ENCODE measurements around the gene DNAJC28.
"Not testable (repeated sequence)": the region's sequence is repeated elsewhere in the genome, so short reads cannot be mapped to it uniquely, and the experiment has no call there.

Gene DNAJC28

GRCh38 chr21:33510826-33511225 lies 19.3 kb upstream of the DNAJC28 start:
- Histone ChIP-seq H4K8ac (ENCODE audit: low read depth, low read length) (no peak overlapping the region), H3K9me3 (replicated peaks in 1 of 2; ENCODE audit: control insufficient read depth in 2 of 2, insufficient read depth in 1 of 2, low read depth in 1 of 2, low read length in 2 of 2) (peaks cover 0 to 8% of the 10 kb centered on the region in 2 donors), H4K91ac (ENCODE audit: low read depth, low read length, poor library complexity) (no peak overlapping the region), H2BK5ac (ENCODE audit: low read length) (no peak overlapping the region), H2BK15ac (ENCODE audit: low read length) (no peak overlapping the region), H3K23ac (ENCODE audit: low read depth, low read length, poor library complexity) (no peak overlapping the region), H2AK5ac (ENCODE audit: low read depth, low read length) (no peak overlapping the region), H3K9ac (ENCODE audit: low read depth, low read length, poor library complexity) (no peak overlapping the region), H3K4ac (ENCODE audit: low read length) (no peak overlapping the region), H3K27ac (replicated peaks; ENCODE audit: low read length) (no peak overlapping the region), H2BK120ac (ENCODE audit: low read depth, low read length) (no peak overlapping the region), H3K18ac (ENCODE audit: low read length) (no peak overlapping the region), H3K79me1 (ENCODE audit: low read depth, low read length) (no peaks in the 10 kb centered on the region), H3K4me1 (ENCODE audit: control insufficient read depth in 2 of 2, insufficient read depth in 1 of 2, low read depth in 1 of 2, low read length in 2 of 2) (no peaks in the 10 kb centered on the region), H2BK12ac (ENCODE audit: low read length) (no peak overlapping the region), H3K4me3 (ENCODE audit: low read length in 2 of 2) (peak overlapping the region in 1 of 2 donors; percentile 9), H3K14ac (ENCODE audit: low read length) (no peak overlapping the region), H3K27me3 (ENCODE audit: control insufficient read depth in 3 of 3, insufficient read depth in 3 of 3, low read depth in 1 of 3, low read length in 3 of 3) (no peaks in the 10 kb centered on the region), H2AFZ (ENCODE audit: low read length) (no peak overlapping the region), H3K36me3 (replicated peaks in 1 of 2; ENCODE audit: control insufficient read depth in 2 of 2, insufficient read depth in 2 of 2, low read length in 2 of 2) (peaks cover 19 to 98% of the 10 kb centered on the region in 2 donors), H3K4me2 (ENCODE audit: insufficient read depth, low read length, poor library complexity, severe bottlenecking) (no peak overlapping the region)
- WGBS, 2 donors (ENCODE audit: extremely low coverage in 2 of 2, insufficient read length in 2 of 2, insufficient replicate concordance in 1 of 2), result no CpG with 5 or more reads among the region's 8 CpGs
- DNase-seq (ENCODE audit: low spot score), result no peak

GRCh38 chr21:33507003-33507402 lies 15.5 kb upstream of the DNAJC28 start:
- not testable (repeated sequence) for H2BK5ac ChIP-seq (ENCODE audit: low read length); H3K4me1 ChIP-seq (ENCODE audit: control insufficient read depth in 2 of 2, insufficient read depth in 1 of 2, low read depth in 1 of 2, low read length in 2 of 2); H3K9me3 ChIP-seq (replicated peaks in 1 of 2; ENCODE audit: control insufficient read depth in 2 of 2, insufficient read depth in 1 of 2, low read depth in 1 of 2, low read length in 2 of 2); H4K91ac ChIP-seq (ENCODE audit: low read depth, low read length, poor library complexity); H3K18ac ChIP-seq (ENCODE audit: low read length); H2BK12ac ChIP-seq (ENCODE audit: low read length); DNase-seq (ENCODE audit: low spot score); H3K27ac ChIP-seq (replicated peaks; ENCODE audit: low read length); H3K9ac ChIP-seq (ENCODE audit: low read depth, low read length, poor library complexity); H3K4ac ChIP-seq (ENCODE audit: low read length); H3K27me3 ChIP-seq (ENCODE audit: control insufficient read depth in 3 of 3, insufficient read depth in 3 of 3, low read depth in 1 of 3, low read length in 3 of 3); H2BK120ac ChIP-seq (ENCODE audit: low read depth, low read length); H2AFZ ChIP-seq (ENCODE audit: low read length); H3K14ac ChIP-seq (ENCODE audit: low read length); H3K4me3 ChIP-seq (ENCODE audit: low read length in 2 of 2); H4K8ac ChIP-seq (ENCODE audit: low read depth, low read length); H3K4me2 ChIP-seq (ENCODE audit: insufficient read depth, low read length, poor library complexity, severe bottlenecking); H2AK5ac ChIP-seq (ENCODE audit: low read depth, low read length); H2BK15ac ChIP-seq (ENCODE audit: low read length); H3K23ac ChIP-seq (ENCODE audit: low read depth, low read length, poor library complexity); H3K79me1 ChIP-seq (ENCODE audit: low read depth, low read length)
- no CpG with 5 or more reads among the region's 1 CpG for WGBS, 2 donors (ENCODE audit: extremely low coverage in 2 of 2, insufficient read length in 2 of 2, insufficient replicate concordance in 1 of 2)
- H3K36me3 ChIP-seq (replicated peaks in 1 of 2; ENCODE audit: control insufficient read depth in 2 of 2, insufficient read depth in 2 of 2, low read length in 2 of 2), result peaks cover 15 to 95% of the 10 kb centered on the region in 2 donors

GRCh38 chr21:33505833-33506232 lies 14.3 kb upstream of the DNAJC28 start:
- no CpG with 5 or more reads among the region's 8 CpGs for WGBS, 2 donors (ENCODE audit: extremely low coverage in 2 of 2, insufficient read length in 2 of 2, insufficient replicate concordance in 1 of 2)
- H3K18ac ChIP-seq (ENCODE audit: low read length), result no peak overlapping the region
- no peak overlapping the region for H4K8ac ChIP-seq (ENCODE audit: low read depth, low read length)
- no peak overlapping the region for H3K4me2 ChIP-seq (ENCODE audit: insufficient read depth, low read length, poor library complexity, severe bottlenecking)
- peaks cover 11 to 93% of the 10 kb centered on the region in 2 donors for H3K36me3 ChIP-seq (replicated peaks in 1 of 2; ENCODE audit: control insufficient read depth in 2 of 2, insufficient read depth in 2 of 2, low read length in 2 of 2)
- H3K27ac ChIP-seq (replicated peaks; ENCODE audit: low read length), result no peak overlapping the region
- H3K27me3 ChIP-seq (ENCODE audit: control insufficient read depth in 3 of 3, insufficient read depth in 3 of 3, low read depth in 1 of 3, low read length in 3 of 3), result no peaks in the 10 kb centered on the region
- no peak overlapping the region for H4K91ac ChIP-seq (ENCODE audit: low read depth, low read length, poor library complexity)
- no peak overlapping the region for H2BK15ac ChIP-seq (ENCODE audit: low read length)
- no peak overlapping the region for H2AFZ ChIP-seq (ENCODE audit: low read length)
- no peak overlapping the region for H3K23ac ChIP-seq (ENCODE audit: low read depth, low read length, poor library complexity)
- H3K9me3 ChIP-seq (replicated peaks in 1 of 2; ENCODE audit: control insufficient read depth in 2 of 2, insufficient read depth in 1 of 2, low read depth in 1 of 2, low read length in 2 of 2), result peaks cover 0 to 8% of the 10 kb centered on the region in 2 donors
- H3K4me1 ChIP-seq (ENCODE audit: control insufficient read depth in 2 of 2, insufficient read depth in 1 of 2, low read depth in 1 of 2, low read length in 2 of 2), result no peaks in the 10 kb centered on the region
- no peak for DNase-seq (ENCODE audit: low spot score)
- no peak overlapping the region for H3K4ac ChIP-seq (ENCODE audit: low read length)
- H3K9ac ChIP-seq (ENCODE audit: low read depth, low read length, poor library complexity), result no peak overlapping the region
- H2AK5ac ChIP-seq (ENCODE audit: low read depth, low read length), result no peak overlapping the region
- H2BK12ac ChIP-seq (ENCODE audit: low read length), result no peak overlapping the region
- H3K79me1 ChIP-seq (ENCODE audit: low read depth, low read length), result no peaks in the 10 kb centered on the region
- no peak overlapping the region for H2BK5ac ChIP-seq (ENCODE audit: low read length)
- no peak overlapping the region for H3K4me3 ChIP-seq (ENCODE audit: low read length in 2 of 2)
- no peak overlapping the region for H2BK120ac ChIP-seq (ENCODE audit: low read depth, low read length)
- no peak overlapping the region for H3K14ac ChIP-seq (ENCODE audit: low read length)

- Histone ChIP-seq H2BK15ac (ENCODE audit: low read length) (no peak overlapping the region), H2BK5ac (ENCODE audit: low read length) (no peak overlapping the region), H4K91ac (ENCODE audit: low read depth, low read length, poor library complexity) (no peak overlapping the region), H3K4me3 (ENCODE audit: low read length in 2 of 2) (peak overlapping the region in 1 of 2 donors; percentile 17), H4K8ac (ENCODE audit: low read depth, low read length) (no peak overlapping the region), H2BK120ac (ENCODE audit: low read depth, low read length) (no peak overlapping the region), H3K79me1 (ENCODE audit: low read depth, low read length) (no peaks in the 10 kb centered on the region), H2BK12ac (ENCODE audit: low read length) (no peak overlapping the region), H3K27ac (replicated peaks; ENCODE audit: low read length) (no peak overlapping the region), H3K9ac (ENCODE audit: low read depth, low read length, poor library complexity) (no peak overlapping the region), H3K23ac (ENCODE audit: low read depth, low read length, poor library complexity) (no peak overlapping the region), H3K14ac (ENCODE audit: low read length) (no peak overlapping the region), H2AK5ac (ENCODE audit: low read depth, low read length) (no peak overlapping the region), H2AFZ (ENCODE audit: low read length) (no peak overlapping the region), H3K36me3 (replicated peaks in 1 of 2; ENCODE audit: control insufficient read depth in 2 of 2, insufficient read depth in 2 of 2, low read length in 2 of 2) (peaks cover 0 to 4% of the 10 kb centered on the region in 2 donors), H3K27me3 (ENCODE audit: control insufficient read depth in 3 of 3, insufficient read depth in 3 of 3, low read depth in 1 of 3, low read length in 3 of 3) (peaks cover 0 to 4% (median 0%) of the 10 kb centered on the region in 3 experiments), H3K18ac (ENCODE audit: low read length) (no peak overlapping the region), H3K4me2 (ENCODE audit: insufficient read depth, low read length, poor library complexity, severe bottlenecking) (no peak overlapping the region), H3K9me3 (replicated peaks in 1 of 2; ENCODE audit: control insufficient read depth in 2 of 2, insufficient read depth in 1 of 2, low read depth in 1 of 2, low read length in 2 of 2) (no peaks in the 10 kb centered on the region), H3K4me1 (ENCODE audit: control insufficient read depth in 2 of 2, insufficient read depth in 1 of 2, low read depth in 1 of 2, low read length in 2 of 2) (no peaks in the 10 kb centered on the region), H3K4ac (ENCODE audit: low read length) (no peak overlapping the region)
- WGBS, 2 donors (ENCODE audit: extremely low coverage in 2 of 2, insufficient read length in 2 of 2, insufficient replicate concordance in 1 of 2), result no CpG with 5 or more reads among the region's 7 CpGs
- no peak for DNase-seq (ENCODE audit: low spot score)
Measured at GRCh38 chr21:33496345-33496744, 4.8 kb upstream of the DNAJC28 start.
